Suprapubic skin (tissue), 4 donors: ENCODE data around the gene SLC25A10. TPM values are rescaled to one million over a fixed set of nuclear protein-coding genes. Genes with fewer than 3 reads are reported as not detected.

Experiments
- DNase-seq, 2 donors: peaks; one replicate each; pipeline ENCODE4 v3.0.0-alpha.2; 2019; ENCODE audit warnings: low spot score in 2 of 2
- H3K27ac ChIP-seq: fragments of 200-600 bp; sonication (generic); one replicate; pipeline ENCODE4 v1.5.1; 2019
- H3K27me3 ChIP-seq: fragments of 200-600 bp; sonication (generic); one replicate; pipeline ENCODE4 v1.5.1; 2019
- H3K36me3 ChIP-seq: fragments of 200-600 bp; sonication (generic); one replicate; pipeline ENCODE4 v1.5.1; 2019
- H3K4me1 ChIP-seq: fragments of 200-600 bp; sonication (generic); one replicate; pipeline ENCODE4 v1.5.1; 2019
- H3K4me3 ChIP-seq: fragments of 200-600 bp; sonication (generic); one replicate; pipeline ENCODE4 v1.5.1; 2019; ENCODE audit warnings: mild to moderate bottlenecking
- H3K9me3 ChIP-seq: fragments of 200-600 bp; sonication (generic); one replicate; pipeline ENCODE4 v1.5.1; 2019
- CTCF ChIP-seq, 2 donors: fragments of 200-600 bp in 1 of 2; fragments of 450-650 bp in 1 of 2; sonication (generic) in 1 of 2; IDR thresholded peaks; one replicate each; pipeline ENCODE4 v1.5.1; 2016 to 2019; ENCODE audit warnings: antibody characterized with exemption in 2 of 2, mild to moderate bottlenecking in 1 of 2, moderate library complexity in 1 of 2
- EP300 ChIP-seq: sonication (generic); formaldehyde crosslinking; IDR thresholded peaks from one replicate; pipeline ENCODE4 v1.6.1; 2017; ENCODE audit warnings: antibody characterized with exemption
- POLR2A ChIP-seq, 2 donors: fragments of 450-650 bp; IDR thresholded peaks; one replicate each; pipeline ENCODE4 v1.6.1; 2017; ENCODE audit warnings: antibody characterized with exemption in 2 of 2, mild to moderate bottlenecking in 2 of 2, moderate library complexity in 2 of 2
- POLR2AphosphoS5 ChIP-seq, 3 donors: sonication (generic); formaldehyde crosslinking; IDR thresholded peaks; one replicate each; pipeline ENCODE4 v1.6.1; 2017; ENCODE audit warnings: antibody characterized with exemption in 3 of 3
- WGBS: methylation state at CpG from one replicate; pipeline ENCODE4 v1.1.5; 2018; 5-methylcytosine and 5-hydroxymethylcytosine counted together
- total RNA-seq, 4 donors: library from RNA; depleted of rRNA; stranded (reverse); fragments of >200 nt; gene quantifications; one replicate each; pipeline ENCODE4 v1.1.0, GENCODE V29; 2016

The SLC25A10 gene
- total RNA-seq, 4 donors from 2014 or later = 14.1 to 32.0 (median 16.9) TPM

- 97% methylated on average over 13 of the region's 20 CpGs for WGBS
- no peak overlapping the region for H3K4me3 ChIP-seq
- no peaks in the 10 kb centered on the region for H3K9me3 ChIP-seq
- no peak for DNase-seq
- no peak overlapping the region for H3K27ac ChIP-seq
- peaks cover 100% of the 10 kb centered on the region for H3K36me3 ChIP-seq
- H3K4me1 ChIP-seq = peaks cover 6% of the 10 kb centered on the region
- TF ChIP-seq EP300 (no peak), POLR2AphosphoS5 (IDR thresholded peaks at IDR 0.05) (no peak), POLR2A (IDR thresholded peaks at IDR 0.05) (no peak), CTCF (IDR thresholded peaks at IDR 0.05) (no peak)
- no peaks in the 10 kb centered on the region for H3K27me3 ChIP-seq
These were observed 20.5 kb upstream of the SLC25A10 start for GRCh38 chr17:81691608-81692007.

DNA sequence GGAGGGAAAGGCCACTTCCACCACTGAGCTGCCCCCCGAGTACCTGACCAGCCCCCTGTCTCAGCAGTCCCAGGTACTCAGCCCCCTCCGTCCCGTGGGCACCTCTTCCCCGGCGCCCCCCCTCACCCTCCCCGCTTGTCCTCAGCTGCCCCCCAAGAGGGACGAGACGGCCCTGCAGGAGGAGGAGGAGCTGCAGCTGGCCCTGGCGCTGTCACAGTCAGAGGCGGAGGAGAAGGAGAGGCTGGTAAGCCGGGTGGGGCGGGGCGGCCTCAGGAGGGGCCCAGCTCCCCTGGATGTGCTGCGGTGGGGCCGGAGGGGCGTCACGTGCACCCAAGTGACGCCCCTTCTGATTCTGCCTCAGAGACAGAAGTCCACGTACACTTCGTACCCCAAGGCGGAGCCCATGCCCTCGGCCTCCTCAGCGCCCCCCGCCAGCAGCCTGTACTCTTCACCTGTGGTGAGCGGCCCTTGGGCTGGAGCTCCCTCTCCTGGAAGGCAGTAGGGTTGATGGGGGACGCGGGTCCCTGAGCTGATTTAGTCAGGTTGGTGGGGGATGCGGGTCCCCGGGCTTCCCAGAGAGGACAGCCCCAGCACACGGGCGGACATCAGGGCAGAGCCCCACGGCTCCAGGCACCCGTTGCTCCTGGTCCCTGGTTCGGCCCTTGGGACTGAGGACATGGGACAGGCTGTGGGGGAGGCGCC lies 18.4 kb upstream of the SLC25A10 start:
- H3K36me3 ChIP-seq = peaks cover 100% of the 10 kb centered on the region
- H3K27me3 ChIP-seq = no peaks in the 10 kb centered on the region
- no peaks in the 10 kb centered on the region for H3K9me3 ChIP-seq
- 92% methylated on average over 7 of the region's 35 CpGs for WGBS
- TF ChIP-seq POLR2A (IDR thresholded peaks at IDR 0.05) = no peak
- TF ChIP-seq POLR2AphosphoS5 (IDR thresholded peaks at IDR 0.05) = no peak
- TF ChIP-seq CTCF (IDR thresholded peaks at IDR 0.05) = no peak
- TF ChIP-seq EP300 = no peak
- peaks cover 2% of the 10 kb centered on the region for H3K4me1 ChIP-seq
- no peak overlapping the region for H3K4me3 ChIP-seq
- no peak for DNase-seq
- no peak overlapping the region for H3K27ac ChIP-seq

- DNase-seq = no peak
- H3K27ac ChIP-seq = no peak overlapping the region
- no peaks in the 10 kb centered on the region for H3K27me3 ChIP-seq
- WGBS = 96% methylated on average over 14 of the region's 19 CpGs
- TF ChIP-seq CTCF (IDR thresholded peaks at IDR 0.05) (no peak), EP300 (no peak), POLR2A (IDR thresholded peaks at IDR 0.05) (no peak), POLR2AphosphoS5 (IDR thresholded peaks at IDR 0.05) (no peak)
- no peaks in the 10 kb centered on the region for H3K9me3 ChIP-seq
- H3K4me1 ChIP-seq = no peaks in the 10 kb centered on the region
- peaks cover 98% of the 10 kb centered on the region for H3K36me3 ChIP-seq
- no peak overlapping the region for H3K4me3 ChIP-seq
These were observed 17.3 kb upstream of the SLC25A10 start for GRCh38 chr17:81694810-81695209.

GRCh38 chr17:81695211-81695610 lies 16.9 kb upstream of the SLC25A10 start:
- TF ChIP-seq POLR2AphosphoS5 (IDR thresholded peaks at IDR 0.05) (no peak), CTCF (IDR thresholded peaks at IDR 0.05) (no peak), EP300 (no peak), POLR2A (IDR thresholded peaks at IDR 0.05) (no peak)
- H3K36me3 ChIP-seq = peaks cover 96% of the 10 kb centered on the region
- 80% methylated on average over 2 of the region's 6 CpGs for WGBS
- H3K27me3 ChIP-seq = no peaks in the 10 kb centered on the region
- no peak overlapping the region for H3K27ac ChIP-seq
- DNase-seq = no peak
- H3K4me1 ChIP-seq = no peaks in the 10 kb centered on the region
- no peak overlapping the region for H3K4me3 ChIP-seq
- H3K9me3 ChIP-seq = no peaks in the 10 kb centered on the region

- Histone ChIP-seq H3K27me3 (no peaks in the 10 kb centered on the region), H3K4me3 (no peak overlapping the region), H3K27ac (no peak overlapping the region), H3K36me3 (peaks cover 96% of the 10 kb centered on the region), H3K4me1 (peaks cover 6% of the 10 kb centered on the region), H3K9me3 (no peaks in the 10 kb centered on the region)
- 87% methylated on average over 22 of the region's 22 CpGs for WGBS
- no peak for DNase-seq
- TF ChIP-seq EP300 = no peak
- no peak for TF ChIP-seq CTCF (IDR thresholded peaks at IDR 0.05)
- TF ChIP-seq POLR2AphosphoS5 (IDR thresholded peaks at IDR 0.05) = no peak
These were observed 16.3 kb upstream of the SLC25A10 start for GRCh38 chr17:81695801-81696200.
